GM19043 (cell line): ENCODE measurements around the gene INHBC.
"Not testable (repeated sequence)": the region's sequence is repeated elsewhere in the genome, so short reads cannot be mapped to it uniquely, and the experiment has no call there.

Experiments
- ATAC-seq: cut with Tn5 transposase; IDR thresholded peaks from one replicate; pipeline ENCODE4 v1.9.1; 2021; ENCODE audit warnings: low read depth; ENCODE audit not compliant: unreplicated experiment

Gene INHBC

DNA sequence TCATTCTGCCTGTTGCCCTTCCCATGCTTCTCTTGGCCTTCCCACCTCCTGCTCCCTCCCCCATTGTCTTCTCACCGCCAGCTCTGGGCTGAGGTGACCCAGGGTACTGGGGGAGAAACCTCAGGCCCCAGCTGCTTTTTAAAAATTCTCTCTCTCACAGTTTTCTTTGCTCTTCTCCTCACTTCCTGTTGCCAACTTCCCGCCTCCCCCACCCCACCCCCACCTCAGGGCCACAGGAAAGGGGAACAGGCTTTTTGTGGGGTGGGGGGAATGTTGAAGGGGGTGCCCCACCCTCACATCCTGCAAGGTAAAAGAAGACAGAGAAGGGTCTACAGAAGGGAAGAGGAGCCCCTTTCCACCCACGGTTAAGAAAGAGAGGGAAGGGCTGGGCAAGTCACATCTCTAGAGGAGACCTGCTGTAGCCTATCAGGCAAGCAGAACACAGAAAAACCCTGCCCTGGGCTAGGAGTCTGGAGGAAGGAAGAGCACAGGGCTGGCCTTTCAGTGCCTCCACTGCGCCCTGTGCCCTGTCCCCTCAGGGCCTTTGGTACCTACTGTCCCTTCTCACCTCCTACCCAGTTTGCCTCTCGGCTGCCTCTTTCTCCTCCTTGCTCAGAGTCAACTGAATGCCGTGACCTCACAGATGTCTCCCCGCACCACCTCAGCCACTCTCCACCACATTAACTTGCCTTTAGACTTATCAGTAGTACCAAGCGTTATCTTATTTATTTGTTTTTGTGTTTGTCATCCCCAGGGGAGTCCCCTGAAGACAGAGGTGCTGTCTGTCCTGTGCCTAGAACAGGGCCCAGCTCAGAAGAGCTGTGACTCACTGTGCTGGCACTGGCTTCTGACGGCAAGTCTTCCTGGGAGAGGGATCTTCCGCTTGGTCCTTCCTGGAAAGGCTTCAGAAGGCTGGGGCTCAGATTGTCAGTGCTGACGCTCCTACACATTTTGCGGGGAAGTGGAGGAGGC lies 43.4 kb downstream of the INHBC start:
- no peak for ATAC-seq

DNA sequence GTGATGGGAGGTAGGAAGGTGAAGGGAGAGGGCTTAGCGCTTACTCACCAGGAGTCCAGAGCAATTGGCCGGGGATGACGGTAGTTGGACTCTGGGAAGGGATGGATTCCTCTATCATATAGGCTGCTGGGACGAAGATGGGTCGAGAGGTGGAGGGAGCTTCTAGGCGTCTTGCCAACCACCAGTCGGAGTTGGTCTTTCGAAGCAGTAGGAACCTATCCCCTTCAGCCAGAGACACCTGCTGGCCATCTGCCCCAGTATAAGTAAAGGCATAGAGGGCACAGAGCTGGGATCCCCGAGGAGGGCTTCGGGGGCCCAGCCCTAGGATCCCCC lies 44.4 kb downstream of the INHBC start:
- no peak for ATAC-seq

DNA sequence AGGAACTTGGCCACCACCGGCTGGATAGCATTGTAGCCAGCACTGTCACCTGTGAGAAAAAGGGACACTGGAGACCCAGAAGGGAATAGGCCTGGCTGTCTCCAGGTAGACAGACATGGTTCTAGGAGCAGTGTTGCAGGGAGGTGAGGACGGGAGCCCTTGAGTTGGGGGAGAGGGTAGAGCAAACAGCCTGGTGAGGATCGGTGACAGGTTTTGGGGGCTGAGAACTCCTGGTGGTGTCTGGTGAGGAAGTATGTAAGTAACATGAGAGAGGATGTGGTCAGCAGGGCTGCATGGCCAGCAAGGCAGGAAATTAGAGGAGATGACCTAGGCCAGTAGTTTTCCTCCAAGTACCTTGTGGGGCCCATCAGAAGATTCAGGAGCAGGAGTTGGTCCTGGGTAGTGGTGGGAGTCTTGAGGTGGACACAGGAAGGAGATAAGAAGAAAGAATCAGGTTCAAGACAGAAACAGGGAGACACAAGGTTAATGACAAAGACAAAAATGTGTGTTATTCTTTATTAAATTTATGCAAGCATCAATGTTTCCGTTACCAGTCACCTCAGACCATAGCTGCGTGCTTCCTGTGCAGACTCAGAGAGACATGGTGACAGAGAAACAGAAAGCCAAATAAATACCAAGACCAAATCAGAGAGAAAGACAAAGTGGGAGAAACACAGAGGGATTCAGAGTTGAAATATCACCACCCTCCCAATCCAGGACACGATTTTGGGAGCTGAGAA lies 45.0 kb downstream of the INHBC start, which contains the start of gene ARHGAP9:
ARHGAP9 (minus strand) TSS at position 491 of the 740 bp plus-strand sequence; CDS start at position 31, 460 bp downstream.
- ATAC-seq = peak; percentile 34

DNA sequence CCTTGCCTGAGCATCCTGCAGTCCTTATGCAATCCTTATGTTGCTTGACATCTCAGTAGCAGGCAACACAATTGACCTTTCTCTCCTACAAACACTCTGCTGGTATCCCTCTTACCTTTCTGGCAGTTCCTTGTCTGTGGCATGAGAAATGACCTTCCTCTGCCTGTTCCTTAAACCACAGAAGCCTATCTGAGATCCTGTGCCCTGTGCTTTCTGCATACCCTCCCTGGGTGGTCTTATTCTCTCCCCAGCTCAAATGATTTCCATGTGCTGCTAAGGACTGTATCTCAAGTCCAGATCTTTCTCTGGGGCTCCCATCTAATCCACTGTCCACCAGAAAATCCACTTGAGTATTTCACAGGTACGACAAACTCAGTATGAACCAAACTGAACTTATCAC lies 47.1 kb downstream of the INHBC start:
- ATAC-seq = no peak

DNA sequence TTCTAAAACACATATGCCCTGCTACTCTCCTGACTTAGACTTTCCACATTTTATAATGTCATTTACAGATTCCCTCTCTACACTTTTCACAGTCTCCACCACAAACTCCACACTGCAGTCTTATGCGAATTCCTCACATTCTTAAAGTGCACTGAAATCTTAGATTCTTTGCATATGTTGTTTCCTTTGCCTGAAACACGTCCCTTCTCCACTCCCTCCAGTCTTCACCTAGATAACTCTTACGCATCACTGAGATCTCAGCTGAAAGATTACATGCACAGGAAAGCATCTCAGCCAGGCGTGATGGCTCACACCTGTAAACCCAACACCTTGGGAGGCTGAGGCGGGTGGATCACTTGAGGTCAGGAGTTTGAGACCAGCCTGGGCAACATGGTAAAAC lies 48.9 kb downstream of the INHBC start:
- no peak for ATAC-seq

DNA sequence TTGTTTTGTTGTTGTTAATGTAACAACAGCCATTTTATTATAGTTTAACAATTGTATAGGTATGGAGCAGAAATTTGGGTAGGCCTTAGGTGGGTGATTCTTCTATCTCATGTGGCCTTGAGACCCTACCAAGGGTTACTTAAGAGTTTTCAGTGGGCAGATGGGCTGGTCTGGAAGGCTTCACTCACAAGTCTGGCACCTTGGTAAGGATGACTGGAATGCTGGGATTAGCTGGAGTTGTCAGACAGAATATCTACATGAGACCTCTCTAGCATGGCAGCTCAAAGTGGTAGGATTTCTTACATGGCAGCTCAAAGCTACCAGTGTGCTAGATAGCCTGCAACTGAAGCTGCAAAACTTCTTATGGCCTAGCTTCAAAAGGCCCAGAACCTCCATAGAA lies 51.1 kb downstream of the INHBC start:
- ATAC-seq = no peak

DNA sequence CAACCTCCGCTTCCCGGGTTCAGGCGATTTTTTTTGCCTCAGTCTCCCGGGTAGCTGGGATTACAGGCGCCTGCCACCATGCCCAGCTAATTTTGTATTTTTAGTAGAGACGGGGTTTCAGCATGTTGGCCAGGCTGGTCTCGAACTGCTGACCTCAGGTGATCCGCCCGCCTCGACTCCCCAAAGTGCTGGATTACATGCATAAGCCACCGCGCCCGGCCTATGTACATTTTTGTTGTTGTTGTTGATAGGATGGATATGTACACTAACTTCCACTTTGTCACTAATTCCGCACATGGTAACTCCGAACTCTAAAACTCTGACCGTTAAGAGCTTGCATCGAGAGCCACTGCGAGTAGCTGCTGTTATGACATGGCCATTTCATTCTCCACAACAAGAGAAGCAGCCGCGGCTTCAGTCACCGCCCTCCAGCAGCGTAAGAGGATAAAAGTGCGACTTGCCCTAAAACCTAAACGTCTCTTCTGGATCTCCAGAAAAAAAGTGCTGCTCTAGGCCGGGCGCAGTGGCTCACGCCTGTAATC lies 52.5 kb downstream of the INHBC start:
- no peak for ATAC-seq

DNA sequence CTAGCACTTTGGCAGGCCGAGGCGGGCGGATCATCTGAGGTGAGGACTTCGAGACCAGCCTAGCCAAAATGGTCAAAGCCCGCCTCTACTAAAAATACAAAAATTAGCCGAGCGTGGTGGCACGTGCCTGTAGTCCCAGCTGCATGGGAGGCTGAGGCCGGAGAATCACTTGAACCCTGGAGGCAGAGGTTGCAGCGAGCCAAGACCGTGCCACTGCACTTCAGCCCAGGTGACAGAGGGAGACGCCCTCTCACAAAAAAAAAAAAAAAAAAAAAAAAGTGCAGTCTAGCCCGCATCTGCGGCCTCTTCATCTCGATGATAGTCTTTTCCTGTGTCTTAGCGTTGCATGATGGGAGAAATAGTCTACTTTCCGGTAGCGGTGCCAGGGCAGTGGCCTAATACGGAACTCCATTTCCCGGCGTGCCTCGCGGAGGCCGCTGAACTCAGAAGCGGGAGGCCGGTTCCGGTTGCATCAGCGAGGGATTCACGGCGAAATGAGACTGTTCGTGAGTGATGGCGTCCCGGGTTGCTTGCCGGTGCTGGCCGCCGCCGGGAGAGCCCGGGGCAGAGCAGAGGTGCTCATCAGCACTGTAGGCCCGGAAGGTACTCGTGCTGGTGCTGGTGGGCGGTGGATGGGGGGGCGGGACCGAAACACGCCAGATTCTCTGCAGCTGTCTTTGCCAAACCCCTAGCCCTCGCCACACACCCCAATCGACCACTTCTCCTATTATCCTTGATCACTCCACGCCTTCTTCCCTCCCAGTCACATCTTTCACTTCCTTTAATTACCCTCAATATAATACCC lies 53.2 kb downstream of the INHBC start, which contains the start of gene MARS1:
MARS1 (plus strand) TSS at position 472 of the 805 bp plus-strand sequence; CDS start at position 495, 23 bp downstream.
- peak; percentile 99 for ATAC-seq

DNA sequence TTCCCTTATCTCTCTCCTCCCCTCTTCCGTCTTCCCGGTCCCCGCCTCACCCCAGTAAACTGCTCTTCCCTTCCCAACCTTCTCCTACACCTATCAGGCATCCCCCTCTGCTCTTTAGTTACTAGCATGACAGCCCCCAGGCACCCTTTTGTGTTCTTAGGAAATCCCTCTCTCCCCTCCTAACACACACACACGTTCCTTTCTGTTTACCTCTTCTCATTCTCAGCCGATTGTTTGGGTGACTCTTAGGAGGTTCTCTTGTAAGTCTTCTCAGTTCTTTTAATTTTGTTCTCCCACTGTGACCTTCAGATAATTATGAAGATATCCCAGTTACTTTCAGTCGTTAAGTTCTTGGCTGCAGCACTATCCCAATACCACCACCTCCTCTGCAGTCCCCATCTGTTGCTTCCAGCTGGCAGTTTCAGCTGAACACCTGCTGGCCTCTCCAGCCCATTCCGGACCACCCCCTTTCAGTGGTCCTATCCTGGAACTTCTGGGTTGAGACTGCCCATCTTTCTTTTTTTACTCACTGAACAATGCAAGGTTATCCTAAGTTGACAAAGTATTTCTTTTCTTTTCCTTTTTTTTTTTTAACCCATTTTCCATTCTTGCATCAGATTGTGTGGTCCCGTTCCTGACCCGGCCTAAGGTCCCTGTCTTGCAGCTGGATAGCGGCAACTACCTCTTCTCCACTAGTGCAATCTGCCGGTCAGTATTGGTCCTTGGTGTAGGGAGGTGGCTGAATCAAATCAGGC lies 54.0 kb downstream of the INHBC start:
- no peak for ATAC-seq

DNA sequence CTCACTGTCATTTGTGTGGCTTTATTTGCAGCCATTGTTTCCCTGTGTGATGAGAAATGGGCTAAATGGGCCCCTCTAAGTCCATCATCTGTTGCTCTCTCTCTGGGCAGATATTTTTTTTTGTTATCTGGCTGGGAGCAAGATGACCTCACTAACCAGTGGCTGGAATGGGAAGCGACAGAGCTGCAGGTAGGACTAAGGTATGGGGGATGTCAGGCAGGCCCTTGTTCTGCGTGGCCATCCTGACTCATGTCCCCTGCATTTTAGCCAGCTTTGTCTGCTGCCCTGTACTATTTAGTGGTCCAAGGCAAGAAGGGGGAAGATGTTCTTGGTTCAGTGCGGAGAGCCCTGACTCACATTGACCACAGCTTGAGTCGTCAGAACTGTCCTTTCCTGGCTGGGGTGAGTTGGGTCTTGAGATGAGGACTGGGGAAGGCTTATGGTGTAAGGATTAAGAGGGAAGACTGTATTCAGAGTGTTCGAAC lies 54.6 kb downstream of the INHBC start:
- no peak for ATAC-seq

DNA sequence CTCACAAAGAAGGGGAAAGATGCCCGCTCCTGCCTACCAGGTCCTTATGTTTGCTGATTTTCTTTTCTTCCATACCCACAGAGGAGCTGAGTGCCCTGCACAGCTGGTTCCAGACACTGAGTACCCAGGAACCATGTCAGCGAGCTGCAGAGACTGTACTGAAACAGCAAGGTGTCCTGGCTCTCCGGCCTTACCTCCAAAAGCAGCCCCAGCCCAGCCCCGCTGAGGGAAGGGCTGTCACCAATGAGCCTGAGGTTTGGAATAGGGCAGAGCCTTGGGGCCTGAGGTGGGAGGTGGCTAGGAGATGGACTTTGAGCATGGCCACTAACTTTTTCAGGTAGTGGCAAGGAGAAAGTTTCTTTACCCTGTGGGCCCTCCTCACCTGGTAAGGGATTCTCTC lies 55.5 kb downstream of the INHBC start:
- no peak for ATAC-seq

DNA sequence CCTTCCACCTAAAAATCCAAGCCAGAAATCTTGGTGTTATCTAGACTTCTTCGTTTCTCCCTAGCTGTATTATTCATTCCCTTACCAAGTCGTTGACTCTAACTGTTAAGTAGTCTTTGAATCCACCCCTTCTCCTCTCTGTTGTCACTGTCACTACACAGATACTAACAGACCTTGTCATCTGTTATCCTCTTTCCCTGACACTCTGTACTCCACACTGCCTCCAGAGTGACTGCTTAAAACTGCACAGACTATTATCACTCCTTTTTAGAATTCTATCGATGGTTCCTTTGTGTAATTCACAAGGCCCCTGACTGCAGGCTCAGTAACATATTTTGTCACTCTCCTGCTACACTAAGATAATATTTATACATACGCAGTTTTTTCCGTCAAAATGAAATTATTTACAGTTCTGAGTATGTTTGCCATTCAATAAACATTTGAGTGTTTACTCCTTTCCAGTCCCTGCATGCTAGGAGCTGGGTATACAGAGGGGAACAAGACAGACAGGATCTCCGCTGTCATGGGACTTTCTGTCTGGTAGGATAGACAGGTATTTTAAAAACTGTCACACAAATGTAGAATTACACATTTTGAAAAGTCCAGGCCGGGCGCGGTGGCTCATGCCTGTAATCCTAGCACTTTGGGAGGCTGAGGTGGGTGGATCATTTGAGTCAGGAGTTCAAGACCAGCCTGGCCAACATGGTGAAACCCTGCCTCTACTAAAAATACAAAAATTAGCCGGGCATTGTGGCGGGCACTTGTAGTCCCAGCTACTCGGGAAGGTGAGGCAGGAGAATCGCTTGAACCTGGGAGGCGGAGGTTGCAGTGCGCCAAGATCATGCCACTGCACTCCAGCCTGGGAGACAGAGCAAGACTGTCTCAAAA lies 57.1 kb downstream of the INHBC start:
- ATAC-seq = no peak

DNA sequence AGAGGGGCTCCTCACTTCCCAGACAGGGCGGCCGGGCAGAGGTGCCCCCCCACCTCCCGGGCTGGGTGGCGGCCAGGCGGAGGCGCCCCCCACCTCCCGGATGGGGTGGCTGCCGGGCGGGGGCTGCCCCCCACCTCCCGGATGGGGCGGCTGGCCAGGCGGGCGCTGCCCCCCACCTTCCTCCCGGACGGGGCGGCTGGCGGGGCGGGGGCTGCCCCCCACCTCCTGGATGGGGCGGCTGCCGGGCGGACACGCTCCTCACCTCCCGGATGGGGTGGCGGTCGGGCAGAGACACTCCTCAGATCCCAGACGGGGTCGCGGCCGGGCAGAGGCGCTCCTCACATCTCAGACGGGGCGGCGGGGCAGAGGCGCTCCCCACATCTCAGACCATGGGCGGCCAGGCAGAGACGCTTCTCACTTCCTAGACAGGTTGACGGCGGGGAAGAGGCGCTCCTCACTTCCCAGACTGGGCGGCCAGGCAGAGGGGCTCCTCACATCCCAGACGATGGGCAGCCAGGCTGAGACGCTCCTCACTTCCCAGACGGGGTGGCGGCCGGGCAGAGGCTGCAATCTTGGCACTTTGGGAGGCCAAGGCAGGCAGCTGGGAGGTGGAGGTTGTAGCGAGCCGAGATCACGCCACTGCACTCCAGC lies 60.6 kb downstream of the INHBC start:
- not testable (repeated sequence) for ATAC-seq

DNA sequence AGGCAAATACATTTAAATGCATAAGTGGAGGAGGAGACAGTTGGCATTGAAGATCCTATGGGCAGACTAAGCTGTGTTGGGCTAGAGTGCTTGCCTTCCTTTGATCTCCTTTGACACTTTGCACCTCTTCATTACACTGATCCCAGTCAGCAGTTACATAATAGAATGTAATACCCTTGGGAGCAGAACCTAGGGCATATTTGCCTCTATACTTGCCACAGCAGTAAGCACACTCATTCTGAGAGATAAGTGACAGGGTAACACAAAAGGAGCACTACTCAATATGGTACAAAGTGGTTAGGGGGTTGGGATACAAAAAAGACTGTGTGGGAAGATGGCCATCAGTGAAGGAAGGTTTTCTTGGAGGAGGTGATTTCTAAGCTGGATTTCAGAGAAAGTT lies 62.2 kb downstream of the INHBC start:
- no peak for ATAC-seq

DNA sequence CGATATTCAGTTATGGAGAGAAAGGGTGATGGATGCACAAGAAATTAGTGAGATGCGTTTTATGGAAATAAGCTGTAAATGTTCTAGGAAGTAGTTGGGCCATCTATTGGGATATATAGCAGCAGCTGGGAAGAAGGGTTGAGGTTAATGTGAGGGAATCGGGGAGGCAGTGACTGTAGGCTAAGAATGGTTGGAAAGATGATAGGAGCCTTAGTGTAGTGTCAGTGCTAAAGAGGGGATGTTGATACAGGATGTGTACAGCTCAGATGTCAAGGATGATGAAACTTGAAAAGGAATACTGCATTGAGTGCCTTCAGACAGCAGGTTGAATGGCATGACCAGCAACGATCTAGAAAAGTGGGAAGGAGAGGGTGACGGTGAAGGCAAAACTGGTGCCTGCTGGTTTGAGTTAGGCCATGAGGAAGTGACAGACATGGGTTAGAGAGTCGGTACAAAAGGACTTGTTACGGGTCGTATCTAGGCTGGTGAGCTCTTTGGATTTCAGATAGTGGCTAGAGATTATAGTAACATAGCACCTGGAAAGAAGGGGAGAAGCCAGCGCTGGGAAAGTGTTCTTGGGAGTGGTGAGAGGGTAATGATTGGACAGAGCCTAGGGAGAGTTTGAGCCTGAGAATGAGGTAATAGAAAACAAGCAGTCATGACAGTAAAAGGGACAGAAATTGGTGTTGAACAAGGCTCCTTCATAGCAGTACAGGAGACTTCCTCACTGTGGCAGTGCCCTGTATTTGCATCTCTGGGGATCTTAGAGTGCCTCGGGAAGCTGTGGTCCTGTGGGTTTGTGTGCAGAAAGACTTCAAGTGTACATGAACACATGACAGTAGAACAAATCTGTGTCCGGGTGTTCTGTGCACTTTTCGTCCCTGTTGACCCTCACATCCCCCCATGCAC lies 62.9 kb downstream of the INHBC start:
- no peak for ATAC-seq

DNA sequence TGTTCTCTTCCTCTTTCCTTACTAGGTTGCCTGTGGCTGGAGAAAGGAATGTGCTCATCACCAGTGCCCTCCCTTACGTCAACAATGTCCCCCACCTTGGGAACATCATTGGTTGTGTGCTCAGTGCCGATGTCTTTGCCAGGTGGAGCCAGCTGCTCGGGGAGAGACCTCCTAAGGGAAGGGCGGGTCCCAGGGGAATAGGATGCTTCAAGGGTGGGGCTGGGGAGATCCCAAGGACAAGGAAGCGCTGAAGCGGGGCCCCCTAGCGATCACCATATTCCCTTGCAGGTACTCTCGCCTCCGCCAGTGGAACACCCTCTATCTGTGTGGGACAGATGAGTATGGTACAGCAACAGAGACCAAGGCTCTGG lies 63.5 kb downstream of the INHBC start:
- no peak for ATAC-seq

DNA sequence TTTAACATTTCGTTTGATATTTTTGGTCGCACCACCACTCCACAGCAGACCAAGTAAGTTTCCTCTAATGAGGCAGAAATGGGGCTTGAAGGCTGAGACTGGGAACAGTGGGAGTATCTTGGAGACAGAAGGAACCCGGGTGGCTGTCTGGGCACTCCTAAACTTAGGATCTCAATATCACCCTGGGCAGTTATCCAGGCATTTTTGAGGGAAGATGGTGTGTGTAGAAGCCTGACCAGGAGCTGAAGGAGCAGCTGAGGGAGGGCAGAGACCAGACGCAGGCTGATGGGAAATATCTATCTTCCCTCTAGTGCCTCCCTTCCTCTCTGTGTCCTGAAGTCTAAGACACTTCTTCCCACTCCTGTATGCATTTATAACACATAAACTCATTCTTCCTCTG lies 64.0 kb downstream of the INHBC start:
- ATAC-seq = no peak
